ENCODE results near the gene CD200R1.

DNA sequence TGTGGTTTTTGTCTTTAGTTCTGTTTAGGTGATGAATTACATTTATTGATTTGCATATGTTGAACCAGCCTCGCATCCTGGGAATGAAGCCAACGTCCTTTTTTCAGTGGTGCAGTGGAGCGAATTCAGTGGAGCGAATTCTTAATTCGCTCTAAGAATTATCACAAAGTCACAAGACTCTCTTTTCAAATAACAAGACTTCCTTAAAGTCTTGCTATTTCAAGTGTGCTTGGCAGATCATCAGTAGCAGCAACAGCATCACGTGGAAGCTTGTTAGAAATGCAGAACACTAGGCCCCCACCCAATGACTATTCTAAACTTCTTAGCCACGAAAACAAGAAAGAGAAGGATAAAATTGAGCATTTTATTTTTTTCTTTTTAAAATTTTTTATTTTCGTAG is 70.1 kb downstream of the CD200R1 start:
- TF ChIP-seq EZH2 (IDR thresholded peaks at IDR 0.05; ENCODE audit: low read length, missing control alignments), result no peak
- TF ChIP-seq, protein P1, sequence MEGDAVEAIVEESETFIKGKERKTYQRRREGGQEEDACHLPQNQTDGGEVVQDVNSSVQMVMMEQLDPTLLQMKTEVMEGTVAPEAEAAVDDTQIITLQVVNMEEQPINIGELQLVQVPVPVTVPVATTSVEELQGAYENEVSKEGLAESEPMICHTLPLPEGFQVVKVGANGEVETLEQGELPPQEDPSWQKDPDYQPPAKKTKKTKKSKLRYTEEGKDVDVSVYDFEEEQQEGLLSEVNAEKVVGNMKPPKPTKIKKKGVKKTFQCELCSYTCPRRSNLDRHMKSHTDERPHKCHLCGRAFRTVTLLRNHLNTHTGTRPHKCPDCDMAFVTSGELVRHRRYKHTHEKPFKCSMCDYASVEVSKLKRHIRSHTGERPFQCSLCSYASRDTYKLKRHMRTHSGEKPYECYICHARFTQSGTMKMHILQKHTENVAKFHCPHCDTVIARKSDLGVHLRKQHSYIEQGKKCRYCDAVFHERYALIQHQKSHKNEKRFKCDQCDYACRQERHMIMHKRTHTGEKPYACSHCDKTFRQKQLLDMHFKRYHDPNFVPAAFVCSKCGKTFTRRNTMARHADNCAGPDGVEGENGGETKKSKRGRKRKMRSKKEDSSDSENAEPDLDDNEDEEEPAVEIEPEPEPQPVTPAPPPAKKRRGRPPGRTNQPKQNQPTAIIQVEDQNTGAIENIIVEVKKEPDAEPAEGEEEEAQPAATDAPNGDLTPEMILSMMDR (conservative IDR thresholded peaks at IDR 0.05 in 1 of 2, IDR thresholded peaks at IDR 0.05 in 1 of 2; ENCODE audit: low read depth in 1 of 2, low read length in 2 of 2), result no peak
